HG03342 (cell line): ENCODE measurements around the gene PRPF38A.

ENCODE experiments used
- ATAC-seq: cut with Tn5 transposase; IDR thresholded peaks from one replicate; pipeline ENCODE4 v1.9.1; 2021; ENCODE audit warnings: mild to moderate bottlenecking, moderate library complexity; ENCODE audit not compliant: unreplicated experiment

Gene PRPF38A

DNA sequence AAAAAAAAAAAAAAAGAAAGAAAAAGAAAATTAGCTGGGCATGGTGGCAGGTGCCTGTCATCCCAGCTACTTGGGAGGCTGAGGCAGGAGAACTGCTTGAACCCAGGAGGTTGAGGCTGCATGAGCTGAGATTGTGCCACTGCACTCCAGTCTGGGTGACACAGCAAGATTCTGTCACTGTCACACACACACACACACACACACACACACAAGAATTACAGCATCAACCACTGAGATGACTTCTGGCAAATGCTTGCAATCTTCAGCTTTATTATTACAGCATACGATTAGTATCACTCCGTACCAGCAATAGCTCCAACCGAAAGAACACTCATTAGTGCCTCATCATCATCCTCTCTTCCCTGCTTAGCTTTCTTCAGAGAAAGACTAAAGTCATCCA, 4.8 kb upstream of the PRPF38A start:
- ATAC-seq: no peak

DNA sequence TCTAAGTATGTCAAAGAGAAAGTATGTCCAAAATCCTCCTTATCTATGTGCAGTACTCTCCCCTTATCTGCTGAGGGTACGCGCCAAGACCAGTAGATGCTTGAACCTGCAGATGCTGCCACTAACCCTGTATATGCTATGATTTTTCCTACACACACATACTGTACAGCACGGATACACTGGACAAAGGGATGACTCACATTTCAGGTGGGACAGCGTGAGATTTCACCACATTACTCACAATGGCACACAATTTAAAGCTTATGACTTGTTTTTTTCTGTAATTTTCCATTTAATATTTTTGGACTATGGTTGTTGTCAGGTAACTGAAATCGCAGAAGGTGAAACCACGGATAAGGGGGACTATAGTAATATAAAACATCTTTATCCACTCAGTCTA, 4.3 kb upstream of the PRPF38A start:
- no peak for ATAC-seq

DNA sequence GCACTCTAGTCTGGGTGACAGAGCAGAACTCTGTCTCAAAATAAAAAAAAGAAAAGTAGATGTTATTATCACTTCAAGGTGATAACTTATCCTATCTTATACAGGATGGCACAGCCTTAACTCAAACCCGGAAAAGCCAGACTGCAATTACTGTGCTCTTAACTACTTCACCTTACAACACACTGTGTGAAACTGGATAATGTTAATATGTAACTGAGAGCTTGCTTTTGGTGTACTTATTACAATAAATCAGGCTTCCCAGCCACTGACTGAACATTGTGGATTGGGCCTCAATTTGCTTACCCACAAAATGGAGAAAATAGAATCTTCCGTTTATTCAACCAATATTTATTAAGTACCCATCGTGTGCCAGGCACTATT, 1.6 kb upstream of the PRPF38A start:
- ATAC-seq: no peak

DNA sequence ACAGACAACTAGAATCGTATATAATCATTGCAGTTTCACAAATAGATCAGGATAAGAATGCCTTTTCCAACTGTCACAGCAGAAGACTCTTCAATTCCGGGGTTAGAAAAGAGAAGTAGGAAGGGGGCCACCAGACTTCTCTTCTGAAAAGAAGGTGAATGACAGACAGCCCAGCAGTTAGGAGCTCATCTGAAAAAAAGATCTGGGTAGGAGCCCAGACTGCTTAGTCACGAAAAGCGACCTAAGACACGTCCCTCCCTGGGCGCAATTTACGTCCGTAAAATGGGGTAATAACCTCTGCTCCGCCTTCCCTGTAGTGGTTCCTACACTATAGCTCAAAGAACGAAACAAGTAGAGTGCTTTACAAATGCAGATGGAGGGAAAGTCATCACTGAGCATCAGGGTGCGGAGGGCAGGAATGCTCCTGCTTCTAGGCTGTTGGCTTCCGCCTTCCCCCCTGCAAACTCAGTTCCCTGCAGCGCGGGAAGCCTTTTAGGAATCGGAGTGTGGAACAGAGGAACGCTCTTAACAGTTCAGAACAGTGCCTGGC, 761 bp upstream of the PRPF38A start:
- ATAC-seq: peak; percentile 38

DNA sequence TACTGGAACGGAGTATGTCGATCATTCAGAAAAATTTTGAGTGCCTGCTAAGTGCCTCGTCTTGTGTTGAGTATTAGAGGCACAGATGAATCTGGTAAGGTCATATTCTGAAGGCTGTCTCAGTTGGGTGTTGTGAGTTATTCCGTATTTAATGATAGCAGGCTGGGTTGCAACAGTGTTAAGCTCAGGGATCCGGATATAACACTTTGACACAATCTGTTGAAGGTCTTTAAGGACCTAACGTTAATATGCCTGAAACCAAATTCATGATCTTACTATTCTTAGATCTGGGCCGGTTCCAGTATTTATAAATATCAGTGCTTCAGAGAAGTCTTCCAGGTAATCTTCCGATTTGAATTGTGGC, 555 bp downstream of the PRPF38A start:
- no peak for ATAC-seq

DNA sequence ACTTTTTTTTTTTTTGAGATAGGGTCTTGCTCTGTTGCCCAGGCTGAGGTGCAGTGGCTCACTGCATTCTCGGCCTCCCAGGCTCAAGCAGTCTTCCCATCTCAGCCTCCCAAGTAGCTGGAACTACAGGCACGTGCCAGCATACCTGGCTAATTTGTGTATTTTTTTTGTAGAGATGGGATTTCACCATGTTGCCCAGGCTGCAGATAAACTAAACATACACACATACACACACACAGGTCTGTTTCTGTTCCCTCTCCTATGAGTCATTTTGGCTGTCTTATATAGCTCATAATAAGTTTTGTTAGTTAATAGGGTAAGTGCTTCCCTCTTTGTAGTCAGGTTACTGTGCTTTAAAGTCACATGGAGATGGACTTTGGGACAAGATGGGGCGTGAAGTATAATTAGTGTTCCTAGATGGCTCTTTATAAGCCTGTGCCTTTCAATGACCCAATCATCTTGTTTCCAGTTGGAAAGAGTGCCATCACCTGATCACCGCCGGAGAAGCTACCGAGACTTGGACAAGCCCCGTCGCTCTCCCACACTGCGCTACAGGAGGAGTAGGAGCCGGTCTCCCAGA, 9.1 kb downstream of the PRPF38A start:
- no peak for ATAC-seq

DNA sequence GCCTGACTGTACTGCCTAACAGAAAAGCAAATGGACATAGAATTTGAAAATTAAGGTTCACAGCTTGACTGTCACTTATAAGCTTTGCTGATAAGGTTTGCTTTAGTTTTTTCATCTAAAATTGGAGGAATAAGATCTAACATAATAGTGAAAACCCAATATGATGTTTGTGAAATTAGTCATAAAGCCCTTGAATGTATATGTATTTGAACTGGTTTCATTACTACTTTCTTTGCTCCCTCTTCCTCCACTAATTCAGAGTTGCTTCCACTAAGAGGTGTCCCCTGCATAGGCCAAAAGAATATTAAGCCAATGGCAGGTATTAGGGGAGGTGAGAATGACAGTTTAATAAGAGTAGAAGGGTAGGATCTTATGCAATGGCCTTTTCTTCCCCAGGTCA, 10.5 kb downstream of the PRPF38A start:
- ATAC-seq: no peak

DNA sequence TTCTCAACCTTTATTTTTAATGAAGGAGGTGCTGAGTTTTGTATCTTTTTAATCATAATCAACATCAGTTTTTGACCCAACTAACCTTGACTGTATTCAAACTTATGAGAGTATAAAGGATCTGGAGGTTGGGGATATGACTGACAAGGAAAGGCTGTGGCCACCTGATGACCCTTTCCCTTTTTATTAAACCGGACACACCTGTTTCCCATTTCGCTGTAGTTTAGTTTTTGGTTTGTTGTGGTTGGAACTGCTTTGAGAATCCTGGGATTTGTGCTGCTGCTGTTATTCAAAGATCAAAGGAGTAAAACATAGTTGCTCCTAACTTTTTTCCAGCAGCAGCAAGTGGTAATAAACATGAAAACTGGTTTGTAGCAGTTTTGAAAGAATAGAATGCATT, 12.4 kb downstream of the PRPF38A start:
- ATAC-seq: no peak

DNA sequence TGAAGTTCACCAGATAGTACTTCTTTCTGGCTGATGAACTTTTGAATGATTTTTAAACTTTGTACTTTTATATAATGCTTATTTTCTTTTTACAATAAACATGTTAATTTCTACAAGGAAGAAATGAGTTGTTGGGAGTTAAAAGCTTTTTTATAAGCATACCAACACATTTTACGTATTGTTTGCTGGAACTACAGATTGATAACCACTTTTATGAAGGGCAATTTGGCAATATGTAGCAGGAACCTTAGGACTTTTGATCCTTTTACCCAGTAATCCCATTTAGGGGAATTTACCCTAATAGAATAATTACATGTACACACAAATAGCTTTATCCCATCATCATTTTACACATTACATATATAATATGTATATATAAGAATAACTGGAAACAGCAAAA, 16.3 kb downstream of the PRPF38A start:
- no peak for ATAC-seq

DNA sequence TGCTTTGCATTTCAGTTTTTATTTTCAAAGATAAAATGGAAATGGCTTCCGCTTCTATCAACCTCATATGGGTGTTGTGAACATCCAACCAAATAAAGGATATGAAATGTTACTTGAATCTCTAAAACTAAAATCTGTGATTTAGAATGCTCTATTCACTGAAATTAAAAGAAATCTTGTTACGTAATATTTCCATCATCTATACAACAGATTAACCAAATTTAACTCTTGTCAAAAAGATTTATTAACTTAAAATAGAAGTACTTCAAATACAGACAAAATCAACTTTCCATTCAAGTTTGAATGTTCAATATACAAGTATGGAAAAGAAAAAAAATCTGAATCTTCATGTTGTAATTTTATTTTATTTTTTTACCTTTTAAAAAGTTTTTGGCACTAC, 18.7 kb downstream of the PRPF38A start:
- no peak for ATAC-seq

DNA sequence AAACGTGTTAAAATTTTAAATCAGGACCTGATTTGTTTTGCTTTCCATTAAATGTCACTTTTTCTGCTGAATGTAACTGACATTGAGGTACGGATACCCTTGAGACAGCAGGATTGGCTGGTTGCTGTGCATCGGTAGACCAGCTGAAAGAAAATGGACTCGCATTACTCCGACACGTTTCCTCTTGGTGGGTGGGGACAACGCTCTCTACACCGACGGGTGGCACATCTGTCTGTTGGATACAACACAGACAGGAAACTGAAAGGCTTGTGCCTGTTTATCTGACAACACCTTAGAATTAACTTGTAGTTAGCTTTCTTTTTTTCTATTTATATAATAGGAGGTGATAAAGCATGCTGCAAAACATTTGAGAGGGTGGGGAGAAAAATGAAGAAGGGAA, 19.4 kb downstream of the PRPF38A start:
- no peak for ATAC-seq

DNA sequence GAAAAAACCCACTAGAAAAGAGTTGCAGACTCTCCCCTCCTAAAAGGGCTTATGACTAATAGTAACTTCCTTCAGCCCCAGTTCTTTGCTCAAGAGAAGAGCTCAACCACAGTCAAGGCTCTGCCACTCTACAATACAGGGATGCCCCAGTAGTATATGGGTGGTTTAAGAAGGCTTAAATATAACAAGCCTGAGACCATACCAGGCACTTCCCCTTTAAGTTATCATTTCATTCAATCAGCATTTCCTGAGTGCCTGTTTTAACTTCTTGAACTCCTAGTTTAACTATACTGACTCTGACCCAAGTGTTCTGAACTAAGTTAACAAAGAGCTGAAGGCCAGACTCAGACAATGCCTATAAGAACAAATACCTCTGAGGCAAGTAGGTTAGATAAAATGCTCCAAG, 19.8 kb downstream of the PRPF38A start:
- no peak for ATAC-seq

DNA sequence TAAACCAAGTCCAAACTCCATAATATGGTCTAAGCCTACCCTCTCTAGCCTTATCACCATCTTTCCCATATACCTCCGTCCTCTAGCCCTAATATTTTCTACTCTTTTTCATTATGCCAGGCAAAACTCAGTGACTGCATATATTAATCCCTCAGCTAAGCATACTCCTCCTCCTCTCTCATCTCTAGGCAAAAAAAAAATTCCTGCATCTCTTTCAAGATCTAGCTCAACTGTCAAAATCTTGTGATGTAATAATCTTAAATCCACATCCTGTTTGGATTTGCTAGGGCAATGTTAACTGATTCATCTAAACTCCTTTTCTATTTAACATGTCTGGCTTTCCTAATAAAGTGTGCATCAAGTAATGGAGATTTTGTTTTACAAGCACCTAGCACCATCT, 20.4 kb downstream of the PRPF38A start:
- no peak for ATAC-seq

DNA sequence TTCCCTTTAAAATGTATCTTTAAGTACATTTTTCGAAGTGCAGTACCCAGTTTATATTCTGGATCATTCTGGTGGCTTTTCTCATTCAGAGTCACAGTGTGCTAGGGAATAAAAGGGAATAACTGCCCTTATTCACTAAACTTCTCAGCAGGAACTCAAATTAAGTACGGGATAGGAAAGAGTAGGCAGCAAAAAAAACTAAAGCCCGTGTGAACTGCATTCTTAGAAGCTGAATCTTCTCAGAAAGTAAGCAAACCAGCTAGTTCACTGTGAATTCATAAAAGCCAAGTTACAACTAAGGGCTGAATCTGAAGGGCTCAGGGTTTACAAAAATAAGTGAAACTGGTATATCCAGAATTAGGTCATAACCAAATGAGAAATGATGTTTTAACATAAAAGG, 22.0 kb downstream of the PRPF38A start:
- ATAC-seq: no peak

DNA sequence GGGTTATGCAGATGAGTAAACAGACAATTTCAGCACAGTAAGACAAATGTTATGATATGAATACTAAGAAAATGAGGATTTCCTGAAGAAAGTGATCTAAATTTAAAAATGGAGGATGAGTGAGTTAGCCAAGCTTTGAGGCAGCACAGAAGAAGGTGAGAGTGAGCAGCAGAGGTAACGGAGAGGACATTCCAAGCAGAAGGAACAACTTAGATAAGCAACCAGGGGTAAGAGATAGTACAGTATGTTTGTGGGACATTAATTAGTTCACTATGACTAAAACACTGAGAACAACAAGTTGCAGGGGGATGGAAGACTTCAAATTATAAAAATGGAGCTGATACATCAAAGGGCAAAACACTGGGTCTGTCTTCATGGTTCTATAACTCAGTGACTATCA, 22.8 kb downstream of the PRPF38A start:
- ATAC-seq: no peak

DNA sequence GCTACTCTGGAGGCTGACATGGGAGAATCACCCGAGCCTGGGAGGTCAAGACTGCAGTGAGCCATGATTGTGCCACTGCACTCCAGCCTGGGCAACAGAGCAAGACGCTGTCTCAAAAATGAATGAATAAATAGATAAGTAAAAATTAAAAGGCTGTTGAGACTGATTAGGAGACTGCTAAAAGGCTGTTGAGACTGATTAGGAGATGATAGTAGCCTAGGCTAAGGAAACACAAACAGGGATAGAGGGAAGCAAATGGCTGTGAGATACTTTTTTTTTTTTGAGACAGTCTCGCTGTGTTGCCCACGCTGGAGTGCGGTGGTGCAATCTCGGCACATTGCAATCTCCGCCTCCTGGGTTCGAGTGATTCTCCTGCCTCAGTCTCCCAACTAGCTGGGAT, 28.4 kb downstream of the PRPF38A start:
- ATAC-seq: no peak

DNA sequence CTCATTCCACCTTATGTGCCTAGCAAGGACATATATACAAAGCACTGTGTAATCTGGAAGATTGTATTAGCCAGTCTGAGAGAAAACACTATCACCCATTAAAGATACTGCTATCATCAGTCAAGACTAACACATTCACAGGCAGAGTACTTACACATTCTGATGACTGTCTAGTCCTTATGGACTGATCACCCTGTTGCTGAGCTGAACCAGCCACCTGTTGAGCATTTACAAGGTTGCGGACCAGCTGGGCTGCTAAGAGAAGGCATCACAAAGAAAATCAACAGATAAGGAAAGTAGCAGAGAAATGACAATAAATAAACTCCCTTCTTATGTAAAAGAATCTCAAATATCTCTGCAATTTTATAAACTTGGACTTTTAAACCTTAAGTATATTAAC, 30.8 kb downstream of the PRPF38A start:
- ATAC-seq: no peak

DNA sequence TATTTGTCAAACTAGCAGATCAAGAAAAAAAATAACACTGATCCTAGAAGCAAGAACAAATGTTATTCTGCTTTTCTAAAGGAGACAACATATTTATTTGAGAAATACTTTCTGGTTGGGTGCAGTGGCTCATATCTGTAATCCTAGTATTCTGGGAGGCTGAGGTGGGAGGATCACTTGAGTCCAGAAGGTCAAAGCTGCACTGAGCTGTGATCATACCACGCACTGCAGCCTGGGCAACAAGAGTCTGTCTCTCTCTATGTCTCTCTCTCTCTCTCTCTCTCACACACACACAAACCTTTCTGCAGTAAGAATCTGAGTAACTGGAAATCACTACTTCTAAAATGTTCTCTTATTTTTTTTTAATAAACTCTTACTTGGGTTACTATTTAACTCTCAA, 31.2 kb downstream of the PRPF38A start:
- no peak for ATAC-seq

DNA sequence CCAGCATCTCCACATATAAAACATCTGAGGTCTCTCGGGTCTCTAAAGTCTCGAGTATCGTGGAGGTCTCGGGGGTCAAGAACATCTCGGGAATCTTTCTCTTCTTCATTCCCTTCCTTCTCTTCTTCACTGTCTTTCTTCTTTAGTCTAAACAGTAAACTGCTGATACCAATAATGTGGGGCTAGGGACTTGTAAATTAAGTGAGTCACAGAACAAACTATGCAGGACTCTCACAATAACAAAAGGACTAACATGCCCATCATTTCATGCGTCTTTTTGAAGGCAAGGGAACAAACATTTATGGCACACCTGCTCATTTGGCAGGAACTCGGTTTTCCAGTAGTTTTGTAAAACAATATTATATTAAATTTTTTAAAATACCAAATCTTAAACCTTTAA, 32.4 kb downstream of the PRPF38A start:
- no peak for ATAC-seq

DNA sequence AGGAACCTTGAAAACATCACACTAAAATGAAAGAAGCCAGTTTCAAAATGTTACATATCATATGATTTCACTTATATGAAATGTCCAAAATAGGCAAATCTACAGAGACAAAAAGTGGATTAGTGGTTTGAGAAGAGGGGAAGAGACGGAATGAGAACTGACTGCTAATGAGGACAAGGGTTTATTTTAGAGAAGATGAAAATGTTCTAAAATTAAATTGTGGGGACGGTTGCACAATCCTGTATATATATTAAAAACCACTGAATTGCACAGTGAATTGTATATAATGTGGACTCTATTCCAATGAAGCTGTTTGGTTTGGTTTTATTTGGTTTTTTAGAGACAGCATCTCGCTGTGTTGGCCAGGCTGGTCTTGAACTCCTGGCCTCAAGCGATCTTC, 35.6 kb downstream of the PRPF38A start:
- ATAC-seq: no peak

DNA sequence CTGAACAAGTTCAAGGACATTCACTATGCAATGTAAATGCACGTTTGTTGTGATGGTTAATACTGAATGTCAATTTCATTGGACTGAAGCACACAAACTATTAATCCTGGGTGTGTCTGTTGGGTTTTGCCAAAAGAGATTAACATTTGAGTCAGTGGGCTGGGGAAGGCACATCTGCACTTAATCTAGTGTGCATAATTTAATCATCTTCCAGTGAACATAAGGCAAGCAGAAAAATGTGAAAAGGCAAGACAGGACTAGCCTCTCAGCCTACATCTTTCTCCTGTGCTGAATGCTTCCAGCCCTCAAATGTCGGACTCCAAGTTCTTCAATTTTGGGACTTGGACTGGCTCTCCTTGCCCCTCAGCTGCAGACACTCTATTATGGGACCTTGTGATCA, 40.1 kb downstream of the PRPF38A start:
- no peak for ATAC-seq

DNA sequence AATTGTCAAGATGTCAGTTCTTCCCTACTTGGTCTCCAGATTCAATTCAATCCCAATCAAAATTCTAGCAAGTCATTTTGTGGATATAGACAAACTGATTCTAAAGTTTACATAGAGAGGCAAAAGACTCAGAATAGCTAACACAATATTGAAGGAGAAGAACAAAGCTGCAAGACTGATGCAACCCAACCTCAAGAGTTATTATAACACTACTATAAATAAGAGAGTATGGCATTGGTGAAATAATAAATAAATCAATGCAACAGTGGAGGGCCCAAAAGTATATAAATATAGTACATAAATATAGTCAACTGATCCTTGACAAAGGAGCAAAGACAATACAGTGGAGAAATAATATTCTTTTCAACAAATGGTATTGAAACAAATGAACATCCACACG, 49.7 kb downstream of the PRPF38A start:
- ATAC-seq: no peak

DNA sequence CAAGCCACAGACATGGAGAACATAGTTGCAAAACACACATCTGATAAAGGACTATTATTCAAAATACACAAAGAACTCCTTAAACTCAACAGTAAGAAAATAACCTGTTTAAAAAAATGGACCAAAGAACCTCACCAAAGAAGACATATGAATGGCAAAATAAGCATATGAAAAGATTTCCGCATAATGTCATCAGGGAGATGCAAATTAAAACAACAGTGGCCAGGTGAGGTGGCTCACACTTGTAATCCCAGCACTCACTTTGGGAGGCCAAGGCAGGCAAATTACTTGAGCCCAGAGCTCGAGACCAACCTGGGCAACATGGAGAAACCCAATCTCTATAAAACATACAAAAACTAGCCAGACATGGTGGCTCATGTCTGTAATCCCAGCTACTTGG, 50.4 kb downstream of the PRPF38A start:
- ATAC-seq: no peak

DNA sequence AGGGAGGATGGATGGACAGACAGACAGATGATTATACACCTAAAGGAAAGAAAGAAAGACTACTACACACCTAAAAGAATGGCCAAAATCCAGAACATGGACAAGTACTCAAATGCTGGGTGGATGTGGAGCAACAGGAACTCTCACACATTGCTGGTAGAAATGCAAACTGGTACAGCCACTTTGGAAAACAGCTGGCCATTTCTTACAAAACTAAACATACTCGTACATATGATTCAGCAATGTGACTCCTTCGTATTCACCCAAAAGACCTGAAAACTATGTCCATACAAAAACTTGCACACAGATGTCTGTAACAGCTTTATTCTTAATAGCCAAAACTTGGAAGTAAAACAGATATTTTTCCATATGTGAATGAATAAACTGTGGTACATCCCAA, 51.3 kb downstream of the PRPF38A start:
- ATAC-seq: no peak
